ENCODE results near the gene PIN4.
A peak's percentile ranks its signal among the peaks of the same experiment; 100 is the strongest.

The PIN4 gene

GRCh38 chrX:72182924-72183323 is 1.4 kb downstream of the PIN4 start:
- TF ChIP-seq CTCF (IDR thresholded peaks at IDR 0.05; ENCODE audit: poor library complexity, severe bottlenecking), result no peak
- Histone ChIP-seq H3K4me3 (ENCODE audit: severe bottlenecking) (no peak overlapping the region), H3K27ac (ENCODE audit: poor library complexity, severe bottlenecking) (no peak overlapping the region), H3K36me3 (ENCODE audit: low read depth) (peaks cover 10% of the 10 kb centered on the region; the same call in 1 of the 2 replicates), H3K27me3 (ENCODE audit: insufficient read depth, poor library complexity, severe bottlenecking) (no peaks in the 10 kb centered on the region), H3K4me1 (ENCODE audit: insufficient read depth, poor library complexity, severe bottlenecking) (no peaks in the 10 kb centered on the region), H3K9me3 (ENCODE audit: severe bottlenecking) (no peaks in the 10 kb centered on the region)
- ATAC-seq (ENCODE audit: low read depth), result no peak
- DNase-seq (ENCODE audit: low spot score), result no peak

GRCh38 chrX:72201836-72202536 is 20.4 kb downstream of the PIN4 start:
- Histone ChIP-seq H3K4me1 (ENCODE audit: insufficient read depth, poor library complexity, severe bottlenecking) (peaks cover 12% of the 10 kb centered on the region), H3K27me3 (ENCODE audit: insufficient read depth, poor library complexity, severe bottlenecking) (no peaks in the 10 kb centered on the region), H3K9me3 (ENCODE audit: severe bottlenecking) (no peaks in the 10 kb centered on the region), H3K27ac (ENCODE audit: poor library complexity, severe bottlenecking) (peak overlapping the region; percentile 84), H3K4me3 (ENCODE audit: severe bottlenecking) (no peak overlapping the region), H3K36me3 (ENCODE audit: low read depth) (peaks cover 1% of the 10 kb centered on the region; the same call in 1 of the 2 replicates)
- TF ChIP-seq CTCF (IDR thresholded peaks at IDR 0.05; ENCODE audit: poor library complexity, severe bottlenecking), result no peak
- no peak for DNase-seq (ENCODE audit: low spot score)
- ATAC-seq (ENCODE audit: low read depth), result peak; percentile 92

GRCh38 chrX:72202792-72203401 is 21.3 kb downstream of the PIN4 start:
- H3K9me3 ChIP-seq (ENCODE audit: severe bottlenecking), result no peaks in the 10 kb centered on the region
- H3K27me3 ChIP-seq (ENCODE audit: insufficient read depth, poor library complexity, severe bottlenecking), result no peaks in the 10 kb centered on the region
- peak overlapping the region; percentile 84 for H3K27ac ChIP-seq (ENCODE audit: poor library complexity, severe bottlenecking)
- DNase-seq (ENCODE audit: low spot score) (no peak), ATAC-seq (ENCODE audit: low read depth) (no peak)
- H3K4me1 ChIP-seq (ENCODE audit: insufficient read depth, poor library complexity, severe bottlenecking), result peaks cover 12% of the 10 kb centered on the region
- H3K4me3 ChIP-seq (ENCODE audit: severe bottlenecking), result no peak overlapping the region
- 0 out of 2 replicates have a peak, but pooled peaks cover 1% of the 10 kb centered on the region for H3K36me3 ChIP-seq (ENCODE audit: low read depth)
- TF ChIP-seq CTCF (IDR thresholded peaks at IDR 0.05; ENCODE audit: poor library complexity, severe bottlenecking), result no peak

- no peak for DNase-seq (ENCODE audit: low spot score)
- H3K27ac ChIP-seq (ENCODE audit: poor library complexity, severe bottlenecking), result peak overlapping the region; percentile 84
- TF ChIP-seq CTCF (IDR thresholded peaks at IDR 0.05; ENCODE audit: poor library complexity, severe bottlenecking), result no peak
- no peaks in the 10 kb centered on the region for H3K27me3 ChIP-seq (ENCODE audit: insufficient read depth, poor library complexity, severe bottlenecking)
- no peak overlapping the region for H3K4me3 ChIP-seq (ENCODE audit: severe bottlenecking)
- no peak for ATAC-seq (ENCODE audit: low read depth)
- no peaks in the 10 kb centered on the region for H3K9me3 ChIP-seq (ENCODE audit: severe bottlenecking)
- H3K36me3 ChIP-seq (ENCODE audit: low read depth), result 0 out of 2 replicates have a peak, but pooled peaks cover 3% of the 10 kb centered on the region
- peaks cover 12% of the 10 kb centered on the region for H3K4me1 ChIP-seq (ENCODE audit: insufficient read depth, poor library complexity, severe bottlenecking)
Measured at GRCh38 chrX:72203421-72203820, 21.9 kb downstream of the PIN4 start.

GRCh38 chrX:72205706-72206105 is 24.1 kb downstream of the PIN4 start:
- 0 out of 2 replicates have a peak, but pooled peaks cover 3% of the 10 kb centered on the region for H3K36me3 ChIP-seq (ENCODE audit: low read depth)
- ATAC-seq (ENCODE audit: low read depth) (no peak), DNase-seq (ENCODE audit: low spot score) (no peak)
- no peak overlapping the region for H3K27ac ChIP-seq (ENCODE audit: poor library complexity, severe bottlenecking)
- TF ChIP-seq CTCF (IDR thresholded peaks at IDR 0.05; ENCODE audit: poor library complexity, severe bottlenecking), result no peak
- no peaks in the 10 kb centered on the region for H3K9me3 ChIP-seq (ENCODE audit: severe bottlenecking)
- H3K4me1 ChIP-seq (ENCODE audit: insufficient read depth, poor library complexity, severe bottlenecking), result peaks cover 12% of the 10 kb centered on the region
- H3K4me3 ChIP-seq (ENCODE audit: severe bottlenecking), result no peak overlapping the region
- H3K27me3 ChIP-seq (ENCODE audit: insufficient read depth, poor library complexity, severe bottlenecking), result no peaks in the 10 kb centered on the region
